MM.1S (cell line): ENCODE measurements around the gene NLGN1.

Experiments used
- EZH2 ChIP-seq: fragments of 300-600 bp; sonication (generic); optimal IDR thresholded peaks from 2 replicates; pipeline ENCODE3; 2017; ENCODE audit warnings: low read depth, mild to moderate bottlenecking, antibody characterized with exemption, low read length, mixed read lengths
- EZH2phosphoT487 ChIP-seq: fragments of 300-600 bp; sonication (generic); IDR thresholded peaks from 2 replicates; pipeline ENCODE4 v1.6.1; 2018; ENCODE audit warnings: antibody characterized with exemption, low read length
- TF ChIP-seq, protein P1 (sequence below): fragments of 300-600 bp; sonication (generic); IDR thresholded peaks from 2 replicates; pipeline ENCODE4 v1.5.1; 2016; ENCODE audit warnings: antibody characterized with exemption, low read length, mixed read lengths

DNA sequence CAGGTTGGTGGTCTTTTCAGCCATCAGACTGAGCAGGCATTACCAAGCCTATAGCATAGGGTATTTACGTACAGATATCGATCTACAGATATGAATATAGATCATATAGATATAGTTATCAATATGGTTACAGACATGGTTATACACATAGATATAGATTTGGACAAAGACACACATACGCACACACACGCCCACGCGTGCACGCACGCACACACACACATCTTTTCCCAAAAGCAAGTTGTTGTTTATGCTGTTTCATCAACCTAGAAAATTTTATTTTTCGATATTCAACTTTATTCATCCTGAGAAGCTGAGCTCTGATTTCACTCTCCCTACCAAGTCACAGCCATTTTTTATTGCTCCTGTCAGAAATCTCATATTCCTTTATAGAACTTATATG, 309.1 kb downstream of the NLGN1 start:
- TF ChIP-seq EZH2 (no peak), EZH2phosphoT487 (no peak)
- TF ChIP-seq, protein P1, sequence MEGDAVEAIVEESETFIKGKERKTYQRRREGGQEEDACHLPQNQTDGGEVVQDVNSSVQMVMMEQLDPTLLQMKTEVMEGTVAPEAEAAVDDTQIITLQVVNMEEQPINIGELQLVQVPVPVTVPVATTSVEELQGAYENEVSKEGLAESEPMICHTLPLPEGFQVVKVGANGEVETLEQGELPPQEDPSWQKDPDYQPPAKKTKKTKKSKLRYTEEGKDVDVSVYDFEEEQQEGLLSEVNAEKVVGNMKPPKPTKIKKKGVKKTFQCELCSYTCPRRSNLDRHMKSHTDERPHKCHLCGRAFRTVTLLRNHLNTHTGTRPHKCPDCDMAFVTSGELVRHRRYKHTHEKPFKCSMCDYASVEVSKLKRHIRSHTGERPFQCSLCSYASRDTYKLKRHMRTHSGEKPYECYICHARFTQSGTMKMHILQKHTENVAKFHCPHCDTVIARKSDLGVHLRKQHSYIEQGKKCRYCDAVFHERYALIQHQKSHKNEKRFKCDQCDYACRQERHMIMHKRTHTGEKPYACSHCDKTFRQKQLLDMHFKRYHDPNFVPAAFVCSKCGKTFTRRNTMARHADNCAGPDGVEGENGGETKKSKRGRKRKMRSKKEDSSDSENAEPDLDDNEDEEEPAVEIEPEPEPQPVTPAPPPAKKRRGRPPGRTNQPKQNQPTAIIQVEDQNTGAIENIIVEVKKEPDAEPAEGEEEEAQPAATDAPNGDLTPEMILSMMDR, result no peak
